Measurements from ENCODE around the gene CLEC2L.

DNA sequence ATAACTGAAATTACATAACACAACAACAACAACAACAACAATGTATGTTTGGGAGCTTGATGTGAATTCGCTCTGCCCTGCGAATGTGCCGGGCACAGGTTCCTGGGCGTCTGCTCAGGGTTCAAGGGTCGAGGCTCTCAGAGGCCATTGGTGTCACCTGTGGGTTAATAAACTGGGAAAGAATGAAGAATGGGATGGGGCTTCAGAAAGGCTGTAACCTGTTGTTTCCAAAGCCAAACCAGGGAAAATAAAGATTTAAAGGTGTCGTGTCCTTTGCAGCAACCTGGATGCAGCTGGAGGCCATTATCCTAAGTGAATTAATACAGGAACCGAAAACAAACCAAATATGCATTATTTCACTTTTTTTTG, 22.7 kb upstream of the CLEC2L start:
- no peak for TF ChIP-seq POLR2A (IDR thresholded peaks at IDR 0.05)
- TF ChIP-seq, protein P1, sequence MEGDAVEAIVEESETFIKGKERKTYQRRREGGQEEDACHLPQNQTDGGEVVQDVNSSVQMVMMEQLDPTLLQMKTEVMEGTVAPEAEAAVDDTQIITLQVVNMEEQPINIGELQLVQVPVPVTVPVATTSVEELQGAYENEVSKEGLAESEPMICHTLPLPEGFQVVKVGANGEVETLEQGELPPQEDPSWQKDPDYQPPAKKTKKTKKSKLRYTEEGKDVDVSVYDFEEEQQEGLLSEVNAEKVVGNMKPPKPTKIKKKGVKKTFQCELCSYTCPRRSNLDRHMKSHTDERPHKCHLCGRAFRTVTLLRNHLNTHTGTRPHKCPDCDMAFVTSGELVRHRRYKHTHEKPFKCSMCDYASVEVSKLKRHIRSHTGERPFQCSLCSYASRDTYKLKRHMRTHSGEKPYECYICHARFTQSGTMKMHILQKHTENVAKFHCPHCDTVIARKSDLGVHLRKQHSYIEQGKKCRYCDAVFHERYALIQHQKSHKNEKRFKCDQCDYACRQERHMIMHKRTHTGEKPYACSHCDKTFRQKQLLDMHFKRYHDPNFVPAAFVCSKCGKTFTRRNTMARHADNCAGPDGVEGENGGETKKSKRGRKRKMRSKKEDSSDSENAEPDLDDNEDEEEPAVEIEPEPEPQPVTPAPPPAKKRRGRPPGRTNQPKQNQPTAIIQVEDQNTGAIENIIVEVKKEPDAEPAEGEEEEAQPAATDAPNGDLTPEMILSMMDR (IDR thresholded peaks at IDR 0.05 in 8 of 11, conservative IDR thresholded peaks at IDR 0.05 in 3 of 11), result no peak
- TF ChIP-seq POLR2AphosphoS5 (IDR thresholded peaks at IDR 0.05), result no peak
